Activated CD4-positive, alpha-beta T cell treated with anti-CD3 and anti-CD28 coated beads, Interleukin-10, Interleukin-2, amounts not matched to agents 100 ng/mL and 50 ng/mL, durations not matched to agents 16 hours and 8 hours (primary cell): ENCODE measurements around the gene PNLIPRP1.

Source experiments
- DNase-seq: peaks from one replicate; pipeline ENCODE4 v3.0.0-alpha.2; 2020

PNLIPRP1 gene

GRCh38 chr10:116590590-116591444 is at the start of gene PNLIPRP1:
PNLIPRP1 (plus strand) TSS chr10:116590959; CDS start chr10:116591130, 171 bp downstream.
- no peak for DNase-seq

GRCh38 chr10:116542007-116542677 is 48.6 kb upstream of the PNLIPRP1 start:
- no peak for DNase-seq

GRCh38 chr10:116545122-116545521 is 45.6 kb upstream of the PNLIPRP1 start:
- no peak for DNase-seq

- no peak for DNase-seq
These were observed 45.0 kb upstream of the PNLIPRP1 start, which contains the start of gene PNLIP for GRCh38 chr10:116545756-116546155. PNLIP (plus strand) TSS chr10:116545931; CDS start chr10:116546093, 162 bp downstream.

- DNase-seq, result no peak
These were observed 42.5 kb upstream of the PNLIPRP1 start for GRCh38 chr10:116548301-116548700.

GRCh38 chr10:116553378-116553980 is 37.3 kb upstream of the PNLIPRP1 start:
- DNase-seq, result no peak

- DNase-seq, result no peak
These were observed 36.1 kb upstream of the PNLIPRP1 start for GRCh38 chr10:116554628-116555027.

- DNase-seq, result no peak
These were observed 34.9 kb upstream of the PNLIPRP1 start for GRCh38 chr10:116555880-116556279.

GRCh38 chr10:116557305-116557880 is 33.4 kb upstream of the PNLIPRP1 start:
- no peak for DNase-seq

GRCh38 chr10:116565534-116565933 is 25.2 kb upstream of the PNLIPRP1 start:
- no peak for DNase-seq

- DNase-seq, result no peak
These were observed 23.8 kb upstream of the PNLIPRP1 start for GRCh38 chr10:116566932-116567331.

- DNase-seq, result no peak
These were observed 23.4 kb upstream of the PNLIPRP1 start for GRCh38 chr10:116567335-116567734.

GRCh38 chr10:116574797-116575196 is 16.0 kb upstream of the PNLIPRP1 start:
- DNase-seq, result no peak

- no peak for DNase-seq
These were observed 2.7 kb upstream of the PNLIPRP1 start for GRCh38 chr10:116587878-116588591.

GRCh38 chr10:116588995-116589394 is 1.8 kb upstream of the PNLIPRP1 start:
- no peak for DNase-seq

GRCh38 chr10:116589926-116590325 is 833 bp upstream of the PNLIPRP1 start:
- DNase-seq, result no peak

GRCh38 chr10:116593139-116593740 is 2.5 kb downstream of the PNLIPRP1 start:
- no peak for DNase-seq

GRCh38 chr10:116594525-116595035 is 3.8 kb downstream of the PNLIPRP1 start:
- no peak for DNase-seq

- no peak for DNase-seq
These were observed 5.3 kb downstream of the PNLIPRP1 start for GRCh38 chr10:116596062-116596461.

GRCh38 chr10:116597543-116597942 is 6.8 kb downstream of the PNLIPRP1 start:
- no peak for DNase-seq

- DNase-seq, result no peak
These were observed 7.6 kb downstream of the PNLIPRP1 start for GRCh38 chr10:116598329-116598728.

- DNase-seq, result no peak
These were observed 9.2 kb downstream of the PNLIPRP1 start for GRCh38 chr10:116599991-116600390.
